ENCODE measurements around the gene KERA.

KERA gene

DNA sequence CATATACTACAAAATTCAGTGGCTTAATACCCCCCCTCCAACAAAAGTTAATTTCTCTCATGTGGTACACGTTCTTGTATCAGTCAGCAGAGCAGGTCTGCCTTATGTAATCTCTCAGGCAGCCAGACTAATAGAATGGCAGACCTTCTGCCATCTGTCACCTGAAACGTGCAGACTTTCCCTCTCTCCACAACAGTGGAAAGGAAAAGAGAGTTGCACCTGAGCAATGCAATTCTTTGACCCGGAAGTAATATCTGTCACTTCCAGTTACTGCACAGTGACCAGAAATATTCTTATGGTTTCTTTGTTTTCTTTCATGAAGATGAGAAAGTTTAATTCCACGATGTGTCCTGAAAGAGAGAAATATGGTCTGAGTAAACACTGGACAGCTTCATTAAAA lies 14.4 kb downstream of the KERA start:
- no peak overlapping the region for H3K4me3 ChIP-seq (ENCODE audit: low read depth, low read length)
- TF ChIP-seq, protein P1, sequence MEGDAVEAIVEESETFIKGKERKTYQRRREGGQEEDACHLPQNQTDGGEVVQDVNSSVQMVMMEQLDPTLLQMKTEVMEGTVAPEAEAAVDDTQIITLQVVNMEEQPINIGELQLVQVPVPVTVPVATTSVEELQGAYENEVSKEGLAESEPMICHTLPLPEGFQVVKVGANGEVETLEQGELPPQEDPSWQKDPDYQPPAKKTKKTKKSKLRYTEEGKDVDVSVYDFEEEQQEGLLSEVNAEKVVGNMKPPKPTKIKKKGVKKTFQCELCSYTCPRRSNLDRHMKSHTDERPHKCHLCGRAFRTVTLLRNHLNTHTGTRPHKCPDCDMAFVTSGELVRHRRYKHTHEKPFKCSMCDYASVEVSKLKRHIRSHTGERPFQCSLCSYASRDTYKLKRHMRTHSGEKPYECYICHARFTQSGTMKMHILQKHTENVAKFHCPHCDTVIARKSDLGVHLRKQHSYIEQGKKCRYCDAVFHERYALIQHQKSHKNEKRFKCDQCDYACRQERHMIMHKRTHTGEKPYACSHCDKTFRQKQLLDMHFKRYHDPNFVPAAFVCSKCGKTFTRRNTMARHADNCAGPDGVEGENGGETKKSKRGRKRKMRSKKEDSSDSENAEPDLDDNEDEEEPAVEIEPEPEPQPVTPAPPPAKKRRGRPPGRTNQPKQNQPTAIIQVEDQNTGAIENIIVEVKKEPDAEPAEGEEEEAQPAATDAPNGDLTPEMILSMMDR (IDR thresholded peaks at IDR 0.05; ENCODE audit: low read depth, low read length), result no peak

GRCh38 chr12:91040096-91040755 lies 17.6 kb downstream of the KERA start:
- no peak overlapping the region for H3K4me3 ChIP-seq (ENCODE audit: low read depth, low read length)
- TF ChIP-seq, protein P1 (IDR thresholded peaks at IDR 0.05; ENCODE audit: low read depth, low read length), result no peak

GRCh38 chr12:91037276-91037675 lies 20.5 kb downstream of the KERA start:
- H3K4me3 ChIP-seq (ENCODE audit: low read depth, low read length), result no peak overlapping the region
- TF ChIP-seq, protein P1 (IDR thresholded peaks at IDR 0.05; ENCODE audit: low read depth, low read length), result no peak

DNA sequence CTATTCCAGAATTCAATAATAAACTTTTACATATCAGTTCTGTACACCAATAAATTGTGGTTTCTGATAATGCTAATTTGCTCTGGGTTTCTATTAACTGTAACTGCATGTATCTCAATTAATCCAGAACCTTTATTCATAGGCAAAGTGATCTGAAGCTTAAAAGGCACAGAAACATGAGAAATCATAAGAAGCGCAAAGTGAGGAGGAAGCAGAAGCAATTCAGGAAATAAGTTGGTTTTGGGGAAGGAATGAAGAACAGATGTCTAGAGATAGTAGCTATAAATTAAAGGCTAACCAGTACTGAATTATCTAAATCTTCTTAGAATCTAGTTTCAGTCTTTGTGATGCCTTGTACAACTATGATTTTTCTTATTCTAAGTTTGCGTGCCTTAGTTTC lies 24.6 kb downstream of the KERA start:
- H3K4me3 ChIP-seq (ENCODE audit: low read depth, low read length), result no peak overlapping the region
- TF ChIP-seq, protein P1 (IDR thresholded peaks at IDR 0.05; ENCODE audit: low read depth, low read length), result no peak

DNA sequence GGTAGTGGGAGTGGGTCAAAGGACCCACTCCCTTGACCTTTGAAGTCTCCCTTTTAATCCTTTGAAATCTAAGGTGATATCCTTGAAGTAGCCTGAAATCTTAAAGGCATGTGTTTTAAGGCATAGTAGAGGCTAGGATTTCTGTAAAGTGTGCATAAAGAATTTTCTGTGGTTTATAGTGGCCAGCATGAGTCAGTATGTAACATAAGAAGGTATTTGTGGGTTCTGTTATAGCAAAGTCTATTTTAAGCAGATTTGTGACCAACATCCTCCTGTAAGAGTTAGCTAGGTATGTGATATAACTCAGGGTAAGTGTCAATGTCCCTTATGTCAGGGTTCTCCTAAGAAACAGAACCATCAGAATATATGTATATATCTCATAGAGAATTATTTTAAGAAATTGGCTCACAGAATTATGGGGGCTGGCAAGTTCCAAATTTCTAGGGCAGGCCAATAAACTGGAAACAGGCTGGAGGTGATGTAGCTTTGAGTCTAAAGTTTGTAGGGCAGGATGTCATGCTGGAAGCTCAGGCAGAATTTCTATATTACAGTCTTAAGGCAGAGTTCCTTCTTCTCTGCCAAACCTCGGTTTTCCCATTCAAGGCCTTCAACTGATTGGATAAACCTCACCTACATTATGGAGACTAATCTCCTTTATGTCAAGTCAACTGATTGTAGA lies 34.4 kb downstream of the KERA start:
- TF ChIP-seq, protein P1 (IDR thresholded peaks at IDR 0.05; ENCODE audit: low read depth, low read length), result no peak

GRCh38 chr12:91021076-91021475 lies 36.7 kb downstream of the KERA start:
- TF ChIP-seq, protein P1 (IDR thresholded peaks at IDR 0.05; ENCODE audit: low read depth, low read length), result no peak

More for the DNA sequence above, 34.4 kb downstream of the KERA start:
- H3K4me3 ChIP-seq (ENCODE audit: low read depth, low read length), result no peak overlapping the region

GRCh38 chr12:91019455-91019854 lies 38.4 kb downstream of the KERA start:
- TF ChIP-seq, protein P1 (IDR thresholded peaks at IDR 0.05; ENCODE audit: low read depth, low read length), result no peak
- no peak overlapping the region for H3K4me3 ChIP-seq (ENCODE audit: low read depth, low read length)

More at GRCh38 chr12:91021076-91021475, 36.7 kb downstream of the KERA start:
- no peak overlapping the region for H3K4me3 ChIP-seq (ENCODE audit: low read depth, low read length)

All from WI38 (cell line).